Measurements from ENCODE around the gene YBEY. TPM values are rescaled to one million over a fixed set of nuclear protein-coding genes. Genes with fewer than 3 reads are reported as not detected.

YBEY gene
- total RNA-seq, 2 experiments from 2014 or later = 10.6 to 14.8 TPM

GRCh38 chr21:46327711-46328110, 41.6 kb downstream of the YBEY start:
- H3K4me1 Mint-ChIP-seq (ENCODE audit: low read depth) = peaks cover 21% of the 10 kb centered on the region
- ChIA-PET CTCF (no interaction called here), POLR2A (no interaction called here)
- no peak for DNase-seq
- no peak overlapping the region for H3K27ac Mint-ChIP-seq
- Histone ChIP-seq H3K27me3 (ENCODE audit: control insufficient read depth in 1 of 2, insufficient read depth in 2 of 2, low read length in 2 of 2) (no peaks in the 10 kb centered on the region), H3K9me3 (ENCODE audit: control insufficient read depth in 1 of 2, insufficient read depth in 1 of 2, low read length in 2 of 2) (no peaks in the 10 kb centered on the region), H3K27ac (ENCODE audit: low read depth in 1 of 2, low read length in 2 of 2) (no peak overlapping the region), H3K36me3 (ENCODE audit: insufficient read depth, low read length) (peaks cover 28% of the 10 kb centered on the region), H3K4me3 (ENCODE audit: low read length) (no peak overlapping the region), H3K4me1 (ENCODE audit: insufficient read depth, low read length) (peaks cover 16% of the 10 kb centered on the region)
- H3K4me3 Mint-ChIP-seq = no peak overlapping the region
- ATAC-seq (ENCODE audit: poor library complexity) = no peak
- intact Hi-C loops (cut with DNase I, micrococcal nuclease) = loop anchor here in 1 of 2 experiments (5.0 to 10.0 kb wide), 2 partner anchors 140 to 1043 kb away; partner anchors contain the start of gene POFUT2
- H3K9me3 Mint-ChIP-seq = no peaks in the 10 kb centered on the region
- H3K36me3 Mint-ChIP-seq (ENCODE audit: low read depth) = peaks cover 68% of the 10 kb centered on the region
- TF ChIP-seq CTCF (IDR thresholded peaks at IDR 0.05) = no peak
- H3K27me3 Mint-ChIP-seq = no peaks in the 10 kb centered on the region

GRCh38 chr21:46328151-46328550, 42.0 kb downstream of the YBEY start:
- peaks cover 11% of the 10 kb centered on the region for H3K4me1 ChIP-seq (ENCODE audit: insufficient read depth, low read length)
- intact Hi-C loops (cut with DNase I, micrococcal nuclease) = loop anchor here in 1 of 2 experiments (5.0 to 10.0 kb wide), 2 partner anchors 141 to 1043 kb away; partner anchors contain the start of gene POFUT2
- H3K27me3 Mint-ChIP-seq = no peaks in the 10 kb centered on the region
- ATAC-seq (ENCODE audit: poor library complexity) (no peak), DNase-seq (no peak)
- no peak overlapping the region for H3K27ac Mint-ChIP-seq
- TF ChIP-seq CTCF (IDR thresholded peaks at IDR 0.05) = no peak
- no peaks in the 10 kb centered on the region for H3K27me3 ChIP-seq (ENCODE audit: control insufficient read depth in 1 of 2, insufficient read depth in 2 of 2, low read length in 2 of 2)
- H3K4me3 Mint-ChIP-seq = peak overlapping the region; percentile 38
- ChIA-PET POLR2A (no interaction called here), CTCF (no interaction called here)
- H3K4me3 ChIP-seq (ENCODE audit: low read length) = no peak overlapping the region
- no peaks in the 10 kb centered on the region for H3K9me3 ChIP-seq (ENCODE audit: control insufficient read depth in 1 of 2, insufficient read depth in 1 of 2, low read length in 2 of 2)
- H3K27ac ChIP-seq (ENCODE audit: low read depth in 1 of 2, low read length in 2 of 2) = no peak overlapping the region
- H3K9me3 Mint-ChIP-seq = no peaks in the 10 kb centered on the region
- H3K4me1 Mint-ChIP-seq (ENCODE audit: low read depth) = peaks cover 16% of the 10 kb centered on the region
- peaks cover 28% of the 10 kb centered on the region for H3K36me3 ChIP-seq (ENCODE audit: insufficient read depth, low read length)
- H3K36me3 Mint-ChIP-seq (ENCODE audit: low read depth) = peaks cover 69% of the 10 kb centered on the region

- Mint-ChIP-seq H3K4me1 (ENCODE audit: low read depth) (peaks cover 10% of the 10 kb centered on the region), H3K4me3 (no peak overlapping the region), H3K27me3 (no peaks in the 10 kb centered on the region), H3K27ac (no peak overlapping the region), H3K36me3 (ENCODE audit: low read depth) (peaks cover 65% of the 10 kb centered on the region), H3K9me3 (no peaks in the 10 kb centered on the region)
- no peak overlapping the region for H3K4me3 ChIP-seq (ENCODE audit: low read length)
- ATAC-seq (ENCODE audit: poor library complexity) (no peak), DNase-seq (no peak)
- ChIA-PET POLR2A (no interaction called here), CTCF (no interaction called here)
- TF ChIP-seq CTCF (IDR thresholded peaks at IDR 0.05) = no peak
- no peaks in the 10 kb centered on the region for H3K27me3 ChIP-seq (ENCODE audit: control insufficient read depth in 1 of 2, insufficient read depth in 2 of 2, low read length in 2 of 2)
- H3K36me3 ChIP-seq (ENCODE audit: insufficient read depth, low read length) = peaks cover 35% of the 10 kb centered on the region
- no peak overlapping the region for H3K27ac ChIP-seq (ENCODE audit: low read depth in 1 of 2, low read length in 2 of 2)
- peaks cover 8% of the 10 kb centered on the region for H3K4me1 ChIP-seq (ENCODE audit: insufficient read depth, low read length)
- intact Hi-C loops (cut with DNase I, micrococcal nuclease) = loop anchor here in 1 of 2 experiments (5.0 to 10.0 kb wide), 2 partner anchors 142 to 1045 kb away; partner anchors contain the start of gene POFUT2
- no peaks in the 10 kb centered on the region for H3K9me3 ChIP-seq (ENCODE audit: control insufficient read depth in 1 of 2, insufficient read depth in 1 of 2, low read length in 2 of 2)
Observed at GRCh38 chr21:46329796-46330195, 43.7 kb downstream of the YBEY start.
